GM23338 (cell line): ENCODE results near the gene CRYAB. TPM values are rescaled to one million over a fixed set of nuclear protein-coding genes. Genes with fewer than 3 reads are reported as not detected.

Source experiments
- ATAC-seq: fragments of 200-7000 bp; cut with Tn5 transposase; 3 replicates; pipeline ENCODE4 v1.9.1; 2020
- DNase-seq: peaks from one replicate; pipeline ENCODE4 v3.0.0-alpha.2; 2015; ENCODE audit warnings: low spot score
- H2AFZ ChIP-seq: fragments of 200-600 bp; sonication (generic); 2 replicates; pipeline ENCODE4 v1.8.0; 2016; ENCODE audit warnings: antibody characterized with exemption, mild to moderate bottlenecking, moderate library complexity
- H3F3A ChIP-seq: fragments of 200-600 bp; sonication (generic); replicated peaks from 2 replicates; pipeline ENCODE4 v1.8.0; 2017; ENCODE audit warnings: antibody characterized with exemption, mixed run types, low read depth
- H3K27ac ChIP-seq: fragments of 200-600 bp; sonication (generic); 2 replicates; pipeline ENCODE4 v1.6.1; 2016; ENCODE audit warnings: low read depth
- H3K27me3 ChIP-seq: fragments of 200-600 bp; sonication (generic); 2 replicates; pipeline ENCODE4 v1.8.0; 2016; ENCODE audit warnings: mild to moderate bottlenecking, mixed run types, moderate library complexity; ENCODE audit not compliant: insufficient read depth
- H3K36me3 ChIP-seq: fragments of 200-600 bp; sonication (generic); 2 replicates; pipeline ENCODE4 v1.8.0; 2016; ENCODE audit warnings: mild to moderate bottlenecking; ENCODE audit not compliant: insufficient read depth
- H3K4me1 ChIP-seq: fragments of 200-600 bp; sonication (generic); 2 replicates; pipeline ENCODE4 v1.8.0; 2016; ENCODE audit warnings: mild to moderate bottlenecking, moderate library complexity; ENCODE audit not compliant: insufficient read depth
- H3K4me2 ChIP-seq: fragments of 200-600 bp; sonication (generic); 2 replicates; pipeline ENCODE4 v1.7.1; 2017; ENCODE audit warnings: mixed run types
- H3K4me3 ChIP-seq: fragments of 200-600 bp; sonication (generic); 2 replicates; pipeline ENCODE4 v1.6.1; 2016; ENCODE audit warnings: mixed run types
- H3K79me2 ChIP-seq: fragments of 200-600 bp; sonication (generic); replicated peaks from 2 replicates; pipeline ENCODE4 v1.8.0; 2017; ENCODE audit warnings: mild to moderate bottlenecking; ENCODE audit not compliant: insufficient read depth
- H3K9me2 ChIP-seq: fragments of 200-600 bp; sonication (generic); 2 replicates; pipeline ENCODE4 v1.8.0; 2017; ENCODE audit not compliant: insufficient read depth
- H4K20me1 ChIP-seq: fragments of 200-600 bp; sonication (generic); replicated peaks from 2 replicates; pipeline ENCODE4 v1.8.0; 2017; ENCODE audit warnings: mild to moderate bottlenecking; ENCODE audit not compliant: insufficient read depth
- H3K27ac Mint-ChIP-seq: 2 replicates; pipeline ENCODE4 v1.8.0; 2020; ENCODE audit warnings: inconsistent platforms, mild to moderate bottlenecking, moderate library complexity, mixed read lengths
- H3K27me3 Mint-ChIP-seq: 3 replicates; pipeline ENCODE4 v1.8.0; 2022; ENCODE audit warnings: low read depth, mild to moderate bottlenecking, moderate library complexity, mixed read lengths, inconsistent platforms; ENCODE audit not compliant: insufficient read depth, poor library complexity
- H3K36me3 Mint-ChIP-seq: 3 replicates; pipeline ENCODE4 v1.8.0; 2021; ENCODE audit warnings: low read depth, mild to moderate bottlenecking, inconsistent platforms, moderate library complexity, mixed read lengths
- H3K4me1 Mint-ChIP-seq: 3 replicates; pipeline ENCODE4 v1.8.0; 2020; ENCODE audit warnings: mild to moderate bottlenecking, inconsistent platforms, mixed read lengths
- H3K4me3 Mint-ChIP-seq: 3 replicates; pipeline ENCODE4 v1.8.0; 2021; ENCODE audit warnings: moderate library complexity, mild to moderate bottlenecking, inconsistent platforms, mixed read lengths
- H3K9me3 Mint-ChIP-seq: 3 replicates; pipeline ENCODE4 v1.8.0; 2020; ENCODE audit warnings: moderate library complexity, mild to moderate bottlenecking, inconsistent platforms, mixed read lengths
- CREB1 ChIP-seq: fragments of 250-450 bp; sonication (Bioruptor Pico); IDR thresholded peaks from 2 replicates; pipeline ENCODE4 v1.5.0; 2020; ENCODE audit warnings: low read depth, mild to moderate bottlenecking, moderate library complexity
- CTCF ChIP-seq, 2 experiments: fragments of 200-600 bp in 1 of 2; sonication (generic) in 1 of 2; conservative IDR thresholded peaks; 2 replicates each; pipeline versions ENCODE4 v1.5.1 to v1.6.1; 2016 to 2017; ENCODE audit warnings: antibody characterized with exemption in 2 of 2, low read depth in 2 of 2, mild to moderate bottlenecking in 2 of 2, moderate library complexity in 1 of 2
- ETS1 ChIP-seq: IDR thresholded peaks from 2 replicates; pipeline ENCODE4 v1.6.1; 2016; ENCODE audit warnings: antibody characterized with exemption
- EZH2 ChIP-seq: fragments of 200-600 bp; sonication (generic); IDR thresholded peaks from one replicate; pipeline ENCODE4 v1.8.0; 2017; ENCODE audit warnings: antibody characterized with exemption, mild to moderate bottlenecking, low read depth; ENCODE audit not compliant: unreplicated experiment
- EZH2phosphoT487 ChIP-seq: fragments of 200-600 bp; sonication (generic); IDR thresholded peaks from one replicate; pipeline ENCODE4 v1.8.1; 2018; ENCODE audit warnings: antibody characterized with exemption; ENCODE audit not compliant: unreplicated experiment
- JUNB ChIP-seq: IDR thresholded peaks from one replicate; pipeline ENCODE4 v1.6.1; 2016; ENCODE audit warnings: antibody characterized with exemption; ENCODE audit not compliant: unreplicated experiment
- NANOG ChIP-seq: IDR thresholded peaks from 2 replicates; pipeline ENCODE4 v1.6.1; 2016; ENCODE audit warnings: antibody characterized with exemption, borderline replicate concordance
- POLR2AphosphoS5 ChIP-seq: IDR thresholded peaks from 2 replicates; pipeline ENCODE4 v1.6.1; 2016; ENCODE audit warnings: antibody characterized with exemption, low read depth
- REST ChIP-seq: IDR thresholded peaks from one replicate; pipeline ENCODE4 v1.6.1; 2018; ENCODE audit warnings: antibody characterized with exemption; ENCODE audit not compliant: unreplicated experiment
- STAT1 ChIP-seq: IDR thresholded peaks from one replicate; pipeline ENCODE4 v1.6.1; 2016; ENCODE audit warnings: antibody characterized with exemption; ENCODE audit not compliant: unreplicated experiment
- ZNF114 ChIP-seq: fragments of 250-450 bp; sonication (Bioruptor Pico); IDR thresholded peaks from 2 replicates; pipeline ENCODE4 v1.5.0; 2020; ENCODE audit warnings: mild to moderate bottlenecking, moderate library complexity
- ZNF331 ChIP-seq: fragments of 250-450 bp; sonication (Bioruptor Pico); IDR thresholded peaks from 2 replicates; pipeline ENCODE4 v1.5.0; 2020; ENCODE audit warnings: low read depth, mild to moderate bottlenecking, moderate library complexity
- ZNF462 ChIP-seq: fragments of 250-450 bp; sonication (Bioruptor Pico); IDR thresholded peaks from 2 replicates; pipeline ENCODE4 v1.5.0; 2020; ENCODE audit warnings: mild to moderate bottlenecking, moderate library complexity
- polyA plus RNA-seq: library from polyadenylated mRNA; unstranded; fragments of >200 nt; fragmentation: Nextera tagmentation; extraction: Ambion mirVana; gene quantifications from 2 replicates; pipeline ENCODE4 v1.2.1, GENCODE V29; 2016
- total RNA-seq: library from RNA; depleted of rRNA; stranded (reverse); fragments of >200 nt; shearing (Covaris generic); gene quantifications from 2 replicates; pipeline ENCODE4 v1.2.3, GENCODE V29; 2014

Gene CRYAB
- total and polyA plus RNA-seq, 2 experiments from 2014 or later, result 6.1 to 9.6 TPM

- H3F3A ChIP-seq, result peaks cover 3% of the 10 kb centered on the region
- H3K9me2 ChIP-seq, result no peaks in the 10 kb centered on the region
- peaks cover 28% of the 10 kb centered on the region for H3K4me1 ChIP-seq
- H3K4me3 ChIP-seq, result no peak overlapping the region
- DNase-seq (no peak), ATAC-seq (no peak)
- no peak overlapping the region for H3K4me2 ChIP-seq
- TF ChIP-seq JUNB, result no peak
- TF ChIP-seq CTCF (conservative IDR thresholded peaks at IDR 0.05; ENCODE audit: low read depth in 2 of 2), result no peak
- TF ChIP-seq REST, result no peak
- TF ChIP-seq ZNF114 (CRISPR knock-in tag), result no peak
- TF ChIP-seq ETS1, result no peak
- TF ChIP-seq ZNF331, result no peak
- TF ChIP-seq STAT1, result no peak
- TF ChIP-seq EZH2, result no peak
- TF ChIP-seq POLR2AphosphoS5, result no peak
- TF ChIP-seq EZH2phosphoT487, result no peak
- no peak for TF ChIP-seq CREB1 (CRISPR knock-in tag)
- TF ChIP-seq NANOG, result no peak
- no peak for TF ChIP-seq ZNF462 (CRISPR knock-in tag)
- Mint-ChIP-seq H3K27ac (no peak overlapping the region), H3K4me1 (peaks cover 45% of the 10 kb centered on the region), H3K4me3 (no peak overlapping the region), H3K36me3 (no peaks in the 10 kb centered on the region), H3K9me3 (peaks cover 3% of the 10 kb centered on the region; the same call in 1 of the 3 replicates), H3K27me3 (peaks cover 6% of the 10 kb centered on the region)
- no peak overlapping the region for H3K27ac ChIP-seq
- H3K27me3 ChIP-seq, result no peaks in the 10 kb centered on the region
- H4K20me1 ChIP-seq, result no peaks in the 10 kb centered on the region
- no peak overlapping the region for H2AFZ ChIP-seq
- H3K79me2 ChIP-seq, result no peaks in the 10 kb centered on the region
- no peaks in the 10 kb centered on the region for H3K36me3 ChIP-seq
Observed at GRCh38 chr11:111921541-111922230, 10.1 kb upstream of the CRYAB start.
